K562 (cell line): Measurements from ENCODE around the gene CD69. TPM values are rescaled to one million over a fixed set of nuclear protein-coding genes. Genes with fewer than 3 reads are reported as not detected.

Experiments used
- CREB3L1 ChIP-seq: fragments of 450-650 bp; IDR thresholded peaks from 2 replicates; pipeline ENCODE4 v1.6.1; 2014; ENCODE audit warnings: low read depth, mild to moderate bottlenecking, moderate library complexity, borderline replicate concordance
- CUX1 ChIP-seq: fragments of 200-800 bp; sonication (Bioruptor generic); IDR thresholded peaks from 2 replicates; pipeline ENCODE4 v1.6.1; 2016; ENCODE audit warnings: missing genetic modification characterization, missing compliant biosample characterization
- EHMT2 ChIP-seq: fragments of 450-650 bp; IDR thresholded peaks from 2 replicates; pipeline ENCODE4 v1.6.1; 2018; ENCODE audit warnings: antibody characterized with exemption
- KAT2B ChIP-seq: IDR thresholded peaks from one replicate; pipeline ENCODE4 v1.6.1; 2012; ENCODE audit warnings: low read depth, mild to moderate bottlenecking, control low read depth, inconsistent platforms, low read length, moderate library complexity
- KAT8 ChIP-seq: fragments of 450-650 bp; IDR thresholded peaks from 2 replicates; pipeline ENCODE4 v1.6.1; 2016; ENCODE audit warnings: low read depth, mild to moderate bottlenecking
- MAFK ChIP-seq: IDR thresholded peaks from 2 replicates; pipeline ENCODE4 v1.6.1; 2011; ENCODE audit warnings: low read length, improper control_type of control experiment
- POLR2A ChIP-seq: fragments of 450-650 bp; conservative IDR thresholded peaks from 2 replicates; pipeline ENCODE4 v1.6.1; 2016
- POLR2AphosphoS2 ChIP-seq: IDR thresholded peaks from 2 replicates; pipeline ENCODE4 v1.6.1; 2012; ENCODE audit warnings: low read length, improper control_type of control experiment
- POLR3A ChIP-seq: IDR thresholded peaks from 2 replicates; pipeline ENCODE4 v1.6.1; 2011; ENCODE audit warnings: borderline replicate concordance, mild to moderate bottlenecking, moderate library complexity; ENCODE audit not compliant: insufficient read length, insufficient read depth; ENCODE audit errors: extremely low read depth
- RFX7 ChIP-seq: fragments of 250-450 bp; sonication (Bioruptor Pico); IDR thresholded peaks from 2 replicates; pipeline ENCODE4 v1.5.1; 2021; ENCODE audit warnings: mild to moderate bottlenecking
- SMARCA5 ChIP-seq: fragments of 450-650 bp; IDR thresholded peaks from 2 replicates; pipeline ENCODE4 v1.6.1; 2016
- SMARCB1 ChIP-seq: IDR thresholded peaks from 2 replicates; pipeline ENCODE4 v1.6.1; 2011; ENCODE audit warnings: improper control_type of control experiment, low read depth; ENCODE audit not compliant: insufficient read length
- TEAD1 ChIP-seq, 2 experiments: fragments of 450-650 bp in 1 of 2; sonication (generic) in 1 of 2; formaldehyde crosslinking; IDR thresholded peaks; 2 replicates each; pipeline versions ENCODE4 v1.4.0 to v1.8.0; 2020 to 2022; ENCODE audit warnings: mild to moderate bottlenecking in 2 of 2, missing genetic modification reagents in 1 of 2
- TSC22D4 ChIP-seq: fragments of 450-650 bp; IDR thresholded peaks from 2 replicates; pipeline ENCODE4 v1.6.1; 2016; ENCODE audit warnings: missing genetic modification characterization, missing biosample characterization, control low read depth
- ZFP36 ChIP-seq: fragments of 150-350 bp; IDR thresholded peaks from 2 replicates; pipeline ENCODE4 v1.6.1; 2018; ENCODE audit warnings: low read length, low read depth; ENCODE audit not compliant: partially characterized antibody
- ZFX ChIP-seq: sonication (generic); formaldehyde crosslinking; IDR thresholded peaks from 2 replicates; pipeline ENCODE4 v1.8.0; 2022; ENCODE audit warnings: mild to moderate bottlenecking, missing genetic modification reagents, moderate library complexity
- ZNF140 ChIP-seq: fragments of 250-450 bp; sonication (Bioruptor Pico); IDR thresholded peaks from 2 replicates; pipeline ENCODE4 v1.8.0; 2021; ENCODE audit warnings: moderate library complexity, mild to moderate bottlenecking, inconsistent platforms
- ZNF197 ChIP-seq: fragments of 200-800 bp; sonication (Bioruptor generic); IDR thresholded peaks from 2 replicates; pipeline ENCODE4 v1.6.1; 2016; ENCODE audit warnings: low read depth, missing genetic modification characterization, missing compliant biosample characterization
- ZNF316 ChIP-seq: fragments of 450-650 bp; IDR thresholded peaks from 2 replicates; pipeline ENCODE4 v1.6.1; 2016
- polyA plus RNA-seq, 8 experiments: library from polyadenylated mRNA; depleted of rRNA in 4 of 8; stranded (reverse) in 5 of 8; unstranded in 3 of 8; fragments of >200 nt; fragmentation: Nextera tagmentation in 2 of 8; fragmentation: Illumina TruSeq in 1 of 8; extraction: Ambion mirVana in 2 of 8; extraction: Trizol in 1 of 8; gene quantifications; 2 replicates each; pipeline versions ENCODE4 v1.2.1 to v1.2.3, GENCODE V29; 2011 to 2014; ENCODE audit warnings: inconsistent platforms in 1 of 8, missing spikeins in 1 of 8
- total RNA-seq, 7 experiments: library from RNA; depleted of rRNA in 6 of 7; stranded (reverse); fragments of >200 nt in 6 of 7; fragmentation: Illumina TruSeq in 2 of 7; extraction: Trizol in 2 of 7; gene quantifications; 2 replicates each; pipeline versions ENCODE4 v1.2.1 to v1.2.3, GENCODE V29; 2011 to 2021; ENCODE audit warnings: low replicate concordance in 1 of 7
- TF ChIP-seq, protein P1 (sequence below): fragments of 450-650 bp; formaldehyde crosslinking; IDR thresholded peaks from 2 replicates; pipeline ENCODE4 v1.4.0; 2020; ENCODE audit warnings: mild to moderate bottlenecking, moderate library complexity
- TF ChIP-seq, protein P2 (sequence below): fragments of 450-650 bp; formaldehyde crosslinking; IDR thresholded peaks from 2 replicates; pipeline ENCODE4 v1.4.0; 2022; ENCODE audit warnings: mild to moderate bottlenecking, moderate library complexity

The CD69 gene
- total and polyA plus RNA-seq, 9 of the 15 experiments (the other 6 are each of a cell fraction or from before 2014, with no cell fraction given), result 11.7 to 243 (median 54.4) TPM

DNA sequence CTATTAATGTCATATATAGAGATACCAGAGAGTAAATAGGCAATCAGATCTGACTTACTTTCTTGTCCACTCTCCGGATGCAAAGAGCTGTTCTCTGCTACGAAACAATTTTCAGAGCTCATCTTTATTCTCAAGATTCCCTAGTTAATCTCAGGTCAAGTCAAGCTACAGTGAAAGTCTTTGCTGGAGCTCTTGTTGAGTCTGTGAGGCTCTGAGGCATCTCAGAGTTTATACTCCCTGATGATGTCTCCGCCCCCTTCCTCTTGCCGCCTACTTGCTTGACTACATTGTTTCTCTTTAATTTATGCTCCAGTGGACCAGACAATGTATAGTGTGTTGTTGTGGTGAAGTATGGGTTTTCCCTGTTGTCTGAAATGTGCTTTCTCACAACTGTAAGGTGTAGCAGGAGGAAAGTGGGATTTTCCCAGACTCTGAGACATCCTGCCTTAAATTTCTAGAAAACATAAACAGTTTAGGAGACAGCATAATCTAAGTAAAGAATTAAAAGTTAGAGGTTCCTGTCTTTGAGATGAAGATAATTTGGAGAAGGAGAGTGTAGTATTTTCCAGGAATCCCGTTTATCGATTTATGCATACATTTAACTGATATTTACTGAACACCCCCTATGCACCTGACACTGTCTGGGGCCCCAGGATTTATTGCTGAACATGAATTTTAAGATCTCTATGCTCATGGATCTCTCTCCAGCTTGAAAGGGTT, at the start of gene CD69 (continued):
- TF ChIP-seq CUX1 (CRISPR knock-in tag), result no peak
- TF ChIP-seq SMARCB1, result no peak
- peak; percentile 98 for TF ChIP-seq POLR2A
- TF ChIP-seq TEAD1 (CRISPR knock-in tag; IDR thresholded peaks at IDR 0.05), result no peak
- TF ChIP-seq POLR3A, result no peak
- TF ChIP-seq ZFP36, result no peak
- no peak for TF ChIP-seq TSC22D4 (tag)
- TF ChIP-seq, protein P1, sequence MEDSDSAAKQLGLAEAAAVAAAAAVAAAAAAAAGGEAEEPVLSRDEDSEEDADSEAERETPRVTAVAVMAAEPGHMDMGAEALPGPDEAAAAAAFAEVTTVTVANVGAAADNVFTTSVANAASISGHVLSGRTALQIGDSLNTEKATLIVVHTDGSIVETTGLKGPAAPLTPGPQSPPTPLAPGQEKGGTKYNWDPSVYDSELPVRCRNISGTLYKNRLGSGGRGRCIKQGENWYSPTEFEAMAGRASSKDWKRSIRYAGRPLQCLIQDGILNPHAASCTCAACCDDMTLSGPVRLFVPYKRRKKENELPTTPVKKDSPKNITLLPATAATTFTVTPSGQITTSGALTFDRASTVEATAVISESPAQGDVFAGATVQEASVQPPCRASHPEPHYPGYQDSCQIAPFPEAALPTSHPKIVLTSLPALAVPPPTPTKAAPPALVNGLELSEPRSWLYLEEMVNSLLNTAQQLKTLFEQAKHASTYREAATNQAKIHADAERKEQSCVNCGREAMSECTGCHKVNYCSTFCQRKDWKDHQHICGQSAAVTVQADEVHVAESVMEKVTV (CRISPR knock-in tag), result no peak
- no peak for TF ChIP-seq ZNF197 (CRISPR knock-in tag)
- TF ChIP-seq CREB3L1, result no peak
- no peak for TF ChIP-seq KAT8
- TF ChIP-seq RFX7 (CRISPR knock-in tag), result no peak
- no peak for TF ChIP-seq ZNF140 (CRISPR knock-in tag)
- TF ChIP-seq ZNF316, result peak; percentile 25; the same call in 1 of the 2 replicates
- TF ChIP-seq EHMT2, result no peak
- no peak for TF ChIP-seq KAT2B
- peak; percentile 85 for TF ChIP-seq POLR2AphosphoS2
- no peak for TF ChIP-seq ZFX (CRISPR knock-in tag)
- TF ChIP-seq SMARCA5, result no peak
- TF ChIP-seq, protein P2, sequence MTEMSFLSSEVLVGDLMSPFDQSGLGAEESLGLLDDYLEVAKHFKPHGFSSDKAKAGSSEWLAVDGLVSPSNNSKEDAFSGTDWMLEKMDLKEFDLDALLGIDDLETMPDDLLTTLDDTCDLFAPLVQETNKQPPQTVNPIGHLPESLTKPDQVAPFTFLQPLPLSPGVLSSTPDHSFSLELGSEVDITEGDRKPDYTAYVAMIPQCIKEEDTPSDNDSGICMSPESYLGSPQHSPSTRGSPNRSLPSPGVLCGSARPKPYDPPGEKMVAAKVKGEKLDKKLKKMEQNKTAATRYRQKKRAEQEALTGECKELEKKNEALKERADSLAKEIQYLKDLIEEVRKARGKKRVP, result no peak
- peak; percentile 16; the same call in 1 of the 2 replicates for TF ChIP-seq MAFK
